ENCODE measurements around the gene NUF2.
"Not testable (repeated sequence)": the region's sequence is repeated elsewhere in the genome, so short reads cannot be mapped to it uniquely, and the experiment has no call there.

Gene NUF2

GRCh38 chr1:163346326-163346870, 24.6 kb downstream of the NUF2 start:
- H3K27ac ChIP-seq (ENCODE audit: low read depth, low read length) = no peak overlapping the region
- H3K9ac ChIP-seq (ENCODE audit: low read length) = no peak overlapping the region
- no peaks in the 10 kb centered on the region for H3K9me3 ChIP-seq (ENCODE audit: low read length)
- no peaks in the 10 kb centered on the region for H3K4me1 ChIP-seq (ENCODE audit: insufficient read depth, low read length)
- no peak overlapping the region for H3K4me3 ChIP-seq (ENCODE audit: low read depth in 1 of 2, low read length in 2 of 2)
- H3K36me3 ChIP-seq (ENCODE audit: insufficient read depth, low read length) = no peaks in the 10 kb centered on the region
- H3K27me3 ChIP-seq (ENCODE audit: control insufficient read depth in 1 of 2, insufficient read depth in 2 of 2, low read length in 2 of 2) = no peaks in the 10 kb centered on the region

DNA sequence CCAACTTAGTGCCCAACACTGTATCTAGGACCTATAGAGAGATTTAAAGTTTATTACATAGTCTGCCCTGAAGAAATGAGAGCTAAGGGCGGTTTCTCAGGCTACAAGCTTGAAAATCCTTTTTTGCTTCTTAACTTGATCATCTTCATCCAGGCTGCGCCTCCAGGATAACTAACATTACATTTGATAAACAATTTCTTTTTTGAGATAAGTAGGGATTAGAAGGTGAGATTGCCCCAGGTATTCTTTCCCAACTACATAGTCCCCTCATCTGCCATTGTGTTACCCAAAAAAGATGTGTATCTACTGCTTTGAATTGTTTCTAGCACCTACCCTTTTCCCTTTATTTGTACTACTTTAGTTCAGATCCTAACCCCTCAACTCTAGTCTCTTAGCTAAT, 25.4 kb downstream of the NUF2 start:
- Histone ChIP-seq H3K27ac (ENCODE audit: low read depth, low read length) (no peak overlapping the region), H3K4me3 (ENCODE audit: low read depth in 1 of 2, low read length in 2 of 2) (no peak overlapping the region), H3K36me3 (ENCODE audit: insufficient read depth, low read length) (no peaks in the 10 kb centered on the region), H3K9me3 (ENCODE audit: low read length) (no peaks in the 10 kb centered on the region), H3K4me1 (ENCODE audit: insufficient read depth, low read length) (no peaks in the 10 kb centered on the region), H3K9ac (ENCODE audit: low read length) (no peak overlapping the region), H3K27me3 (ENCODE audit: control insufficient read depth in 1 of 2, insufficient read depth in 2 of 2, low read length in 2 of 2) (no peaks in the 10 kb centered on the region)

DNA sequence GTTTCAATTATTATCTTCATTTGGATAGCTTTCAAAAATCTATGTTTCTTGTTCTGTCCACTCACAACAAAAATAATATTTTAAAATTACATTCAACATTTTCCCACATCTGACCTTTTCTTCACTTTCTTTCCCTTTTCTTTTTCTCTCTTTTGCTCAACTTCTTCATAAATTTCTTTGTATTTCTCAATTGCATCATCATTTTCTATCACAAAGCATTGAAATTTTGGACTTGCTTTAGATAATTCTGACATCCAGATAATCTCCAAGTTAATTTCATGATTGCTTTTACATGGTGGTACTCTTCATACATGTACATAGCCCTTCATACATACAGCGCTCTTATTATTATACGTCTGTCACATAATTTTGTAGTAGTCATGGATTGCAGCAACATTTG, 30.2 kb downstream of the NUF2 start:
- Histone ChIP-seq H3K27me3 (ENCODE audit: control insufficient read depth in 1 of 2, insufficient read depth in 2 of 2, low read length in 2 of 2) (no peaks in the 10 kb centered on the region), H3K27ac (ENCODE audit: low read depth, low read length) (no peak overlapping the region), H3K9me3 (ENCODE audit: low read length) (no peaks in the 10 kb centered on the region), H3K36me3 (ENCODE audit: insufficient read depth, low read length) (no peaks in the 10 kb centered on the region), H3K4me1 (ENCODE audit: insufficient read depth, low read length) (no peaks in the 10 kb centered on the region), H3K9ac (ENCODE audit: low read length) (no peak overlapping the region), H3K4me3 (ENCODE audit: low read depth in 1 of 2, low read length in 2 of 2) (no peak overlapping the region)

- Histone ChIP-seq H3K9ac (ENCODE audit: low read length) (no peak overlapping the region), H3K27ac (ENCODE audit: low read depth, low read length) (no peak overlapping the region), H3K27me3 (ENCODE audit: control insufficient read depth in 1 of 2, insufficient read depth in 2 of 2, low read length in 2 of 2) (no peaks in the 10 kb centered on the region), H3K36me3 (ENCODE audit: insufficient read depth, low read length) (no peaks in the 10 kb centered on the region), H3K4me3 (ENCODE audit: low read depth in 1 of 2, low read length in 2 of 2) (no peak overlapping the region), H3K9me3 (ENCODE audit: low read length) (no peaks in the 10 kb centered on the region), H3K4me1 (ENCODE audit: insufficient read depth, low read length) (peaks cover 6% of the 10 kb centered on the region)
Observed at GRCh38 chr1:163357378-163357777, 35.6 kb downstream of the NUF2 start.

GRCh38 chr1:163358172-163358571, 36.4 kb downstream of the NUF2 start:
- H3K9me3 ChIP-seq (ENCODE audit: low read length); H3K27me3 ChIP-seq (ENCODE audit: control insufficient read depth in 1 of 2, insufficient read depth in 2 of 2, low read length in 2 of 2); H3K9ac ChIP-seq (ENCODE audit: low read length); H3K4me3 ChIP-seq (ENCODE audit: low read depth in 1 of 2, low read length in 2 of 2); H3K27ac ChIP-seq (ENCODE audit: low read depth, low read length); H3K36me3 ChIP-seq (ENCODE audit: insufficient read depth, low read length); H3K4me1 ChIP-seq (ENCODE audit: insufficient read depth, low read length): not testable (repeated sequence)

- H3K4me1 ChIP-seq (ENCODE audit: insufficient read depth, low read length) = peaks cover 6% of the 10 kb centered on the region
- no peak overlapping the region for H3K27ac ChIP-seq (ENCODE audit: low read depth, low read length)
- no peaks in the 10 kb centered on the region for H3K27me3 ChIP-seq (ENCODE audit: control insufficient read depth in 1 of 2, insufficient read depth in 2 of 2, low read length in 2 of 2)
- H3K36me3 ChIP-seq (ENCODE audit: insufficient read depth, low read length) = no peaks in the 10 kb centered on the region
- no peak overlapping the region for H3K9ac ChIP-seq (ENCODE audit: low read length)
- no peak overlapping the region for H3K4me3 ChIP-seq (ENCODE audit: low read depth in 1 of 2, low read length in 2 of 2)
- no peaks in the 10 kb centered on the region for H3K9me3 ChIP-seq (ENCODE audit: low read length)
Observed at GRCh38 chr1:163361123-163361934, 39.6 kb downstream of the NUF2 start.

DNA sequence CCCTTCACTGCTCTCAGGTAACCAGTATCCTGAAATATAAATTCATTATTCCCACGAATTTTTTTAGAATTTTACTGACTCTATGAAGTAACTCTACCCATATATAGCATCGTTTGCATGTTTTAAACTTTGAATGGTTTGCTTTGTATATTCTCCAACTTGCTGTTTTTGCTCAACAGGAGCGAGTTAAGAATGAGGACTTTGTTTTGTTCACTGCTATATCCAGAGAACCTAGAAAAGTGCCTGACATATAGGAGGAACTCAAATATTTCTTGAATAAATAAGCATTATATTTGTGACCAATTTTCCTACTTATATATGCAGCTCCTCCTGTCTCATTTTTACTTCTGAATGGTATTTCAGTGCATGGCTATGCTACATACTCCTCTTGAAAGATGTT, 43.4 kb downstream of the NUF2 start:
- no peak overlapping the region for H3K9ac ChIP-seq (ENCODE audit: low read length)
- no peaks in the 10 kb centered on the region for H3K27me3 ChIP-seq (ENCODE audit: control insufficient read depth in 1 of 2, insufficient read depth in 2 of 2, low read length in 2 of 2)
- H3K4me1 ChIP-seq (ENCODE audit: insufficient read depth, low read length) = peaks cover 6% of the 10 kb centered on the region
- H3K27ac ChIP-seq (ENCODE audit: low read depth, low read length) = no peak overlapping the region
- no peak overlapping the region for H3K4me3 ChIP-seq (ENCODE audit: low read depth in 1 of 2, low read length in 2 of 2)
- H3K9me3 ChIP-seq (ENCODE audit: low read length) = no peaks in the 10 kb centered on the region
- no peaks in the 10 kb centered on the region for H3K36me3 ChIP-seq (ENCODE audit: insufficient read depth, low read length)

DNA sequence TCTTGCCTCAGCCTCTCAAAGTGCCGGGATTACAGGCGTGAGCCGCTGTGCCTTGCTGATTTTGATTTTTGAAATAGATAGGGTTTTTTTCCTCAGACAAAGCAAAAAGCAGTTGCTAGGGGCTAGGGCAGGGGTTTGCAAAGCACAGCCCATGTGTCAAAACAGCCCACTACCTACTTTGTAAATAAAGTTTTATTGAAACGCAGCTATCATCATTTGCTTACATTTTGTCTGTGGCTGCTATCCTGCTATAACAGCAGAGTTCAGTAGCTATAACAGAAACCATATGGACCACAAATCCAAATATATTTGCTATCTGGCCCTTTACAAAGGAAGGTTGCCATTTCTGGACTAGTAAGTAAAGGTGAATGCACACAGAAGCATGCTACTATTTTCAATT, 44.8 kb downstream of the NUF2 start:
- Histone ChIP-seq H3K4me1 (ENCODE audit: insufficient read depth, low read length) (peaks cover 14% of the 10 kb centered on the region), H3K36me3 (ENCODE audit: insufficient read depth, low read length) (no peaks in the 10 kb centered on the region), H3K27me3 (ENCODE audit: control insufficient read depth in 1 of 2, insufficient read depth in 2 of 2, low read length in 2 of 2) (no peaks in the 10 kb centered on the region), H3K27ac (ENCODE audit: low read depth, low read length) (no peak overlapping the region), H3K9me3 (ENCODE audit: low read length) (no peaks in the 10 kb centered on the region), H3K4me3 (ENCODE audit: low read depth in 1 of 2, low read length in 2 of 2) (no peak overlapping the region), H3K9ac (ENCODE audit: low read length) (no peak overlapping the region)

DNA sequence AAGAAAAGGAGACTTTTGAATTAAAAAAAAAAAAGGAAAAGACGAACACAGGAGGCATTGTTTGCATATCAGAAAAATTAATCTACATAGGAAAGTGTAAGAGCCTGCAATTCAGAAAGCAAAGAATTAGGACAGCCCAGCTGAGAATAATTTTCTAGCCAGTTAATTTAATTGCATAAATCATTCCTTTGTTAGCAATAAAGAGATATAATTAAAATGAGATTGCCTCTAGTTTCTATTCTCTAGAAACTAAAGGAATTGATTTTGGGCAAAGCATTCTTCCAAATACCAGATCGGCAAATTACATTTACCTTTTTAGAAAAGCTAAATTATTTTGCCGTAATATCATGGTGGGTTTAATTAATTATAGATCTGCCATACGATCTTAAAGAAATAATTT, 46.0 kb downstream of the NUF2 start:
- H3K9me3 ChIP-seq (ENCODE audit: low read length) = no peaks in the 10 kb centered on the region
- no peak overlapping the region for H3K9ac ChIP-seq (ENCODE audit: low read length)
- H3K36me3 ChIP-seq (ENCODE audit: insufficient read depth, low read length) = no peaks in the 10 kb centered on the region
- no peak overlapping the region for H3K4me3 ChIP-seq (ENCODE audit: low read depth in 1 of 2, low read length in 2 of 2)
- no peaks in the 10 kb centered on the region for H3K27me3 ChIP-seq (ENCODE audit: control insufficient read depth in 1 of 2, insufficient read depth in 2 of 2, low read length in 2 of 2)
- peaks cover 17% of the 10 kb centered on the region for H3K4me1 ChIP-seq (ENCODE audit: insufficient read depth, low read length)
- no peak overlapping the region for H3K27ac ChIP-seq (ENCODE audit: low read depth, low read length)

DNA sequence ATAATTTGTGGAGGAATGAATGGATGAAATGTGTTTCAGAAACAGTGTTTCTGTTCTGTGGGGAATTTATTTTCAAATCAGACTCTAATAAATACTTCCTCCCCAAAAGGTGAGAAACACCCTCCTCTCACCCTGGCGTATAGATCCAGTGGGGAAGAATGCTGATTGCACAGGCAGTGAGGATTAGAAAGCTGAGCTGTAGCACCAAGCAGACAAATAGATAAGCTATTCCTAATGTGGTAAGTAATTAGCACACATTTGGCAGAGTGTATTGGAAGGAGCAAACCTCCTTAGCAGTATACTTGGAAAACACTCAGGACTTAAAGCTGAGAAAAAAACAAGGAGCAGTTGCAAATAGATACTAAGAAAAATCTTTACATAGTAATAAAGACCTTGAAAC, 50.8 kb downstream of the NUF2 start:
- Histone ChIP-seq H3K27ac (ENCODE audit: low read depth, low read length) (no peak overlapping the region), H3K4me3 (ENCODE audit: low read depth in 1 of 2, low read length in 2 of 2) (no peak overlapping the region), H3K9me3 (ENCODE audit: low read length) (no peaks in the 10 kb centered on the region), H3K36me3 (ENCODE audit: insufficient read depth, low read length) (no peaks in the 10 kb centered on the region), H3K27me3 (ENCODE audit: control insufficient read depth in 1 of 2, insufficient read depth in 2 of 2, low read length in 2 of 2) (no peaks in the 10 kb centered on the region), H3K9ac (ENCODE audit: low read length) (no peak overlapping the region), H3K4me1 (ENCODE audit: insufficient read depth, low read length) (peaks cover 19% of the 10 kb centered on the region)

GRCh38 chr1:163378554-163378953, 56.8 kb downstream of the NUF2 start:
- Histone ChIP-seq H3K4me3 (ENCODE audit: low read depth in 1 of 2, low read length in 2 of 2) (no peak overlapping the region), H3K9me3 (ENCODE audit: low read length) (no peaks in the 10 kb centered on the region), H3K27ac (ENCODE audit: low read depth, low read length) (peak overlapping the region; percentile 7), H3K27me3 (ENCODE audit: control insufficient read depth in 1 of 2, insufficient read depth in 2 of 2, low read length in 2 of 2) (no peaks in the 10 kb centered on the region), H3K4me1 (ENCODE audit: insufficient read depth, low read length) (peaks cover 39% of the 10 kb centered on the region), H3K36me3 (ENCODE audit: insufficient read depth, low read length) (no peaks in the 10 kb centered on the region), H3K9ac (ENCODE audit: low read length) (no peak overlapping the region)

- Histone ChIP-seq H3K9me3 (ENCODE audit: low read length) (no peaks in the 10 kb centered on the region), H3K27me3 (ENCODE audit: control insufficient read depth in 1 of 2, insufficient read depth in 2 of 2, low read length in 2 of 2) (no peaks in the 10 kb centered on the region), H3K36me3 (ENCODE audit: insufficient read depth, low read length) (no peaks in the 10 kb centered on the region), H3K27ac (ENCODE audit: low read depth, low read length) (no peak overlapping the region), H3K4me3 (ENCODE audit: low read depth in 1 of 2, low read length in 2 of 2) (no peak overlapping the region), H3K4me1 (ENCODE audit: insufficient read depth, low read length) (peaks cover 39% of the 10 kb centered on the region), H3K9ac (ENCODE audit: low read length) (no peak overlapping the region)
Observed at GRCh38 chr1:163379801-163380200, 58.0 kb downstream of the NUF2 start.
